GM12878 (cell line): Measurements from ENCODE around the gene MRPL42. TPM values are rescaled to one million over a fixed set of nuclear protein-coding genes. Genes with fewer than 3 reads are reported as not detected.
A peak's percentile ranks its signal among the peaks of the same experiment; 100 is the strongest.

Experiments
- ATF7 ChIP-seq: fragments of 450-650 bp; IDR thresholded peaks from 2 replicates; pipeline ENCODE4 v1.6.1; 2016; ENCODE audit warnings: low read depth, mild to moderate bottlenecking
- BACH1 ChIP-seq: fragments of 450-650 bp; IDR thresholded peaks from 2 replicates; pipeline ENCODE4 v1.6.1; 2017; ENCODE audit warnings: mild to moderate bottlenecking, borderline replicate concordance
- BRCA1 ChIP-seq: IDR thresholded peaks from 2 replicates; pipeline ENCODE4 v1.6.1; 2011; ENCODE audit warnings: low read depth, low read length, improper control_type of control experiment
- CBX3 ChIP-seq: fragments of 200-600 bp; sonication (generic); IDR thresholded peaks from 2 replicates; pipeline ENCODE4 v1.6.1; 2016; ENCODE audit warnings: low read depth, borderline replicate concordance
- CTCF ChIP-seq, 3 experiments: IDR thresholded peaks in 2 of 3; conservative IDR thresholded peaks in 1 of 3; 2 replicates each; pipeline ENCODE4 v1.5.1; 2011; ENCODE audit warnings: low read depth in 3 of 3, low read length in 3 of 3, mild to moderate bottlenecking in 3 of 3, control low read depth in 2 of 3, moderate library complexity in 2 of 3, inconsistent platforms in 1 of 3, mixed read lengths in 1 of 3; ENCODE audit not compliant: control insufficient read depth in 2 of 3, insufficient read depth in 1 of 3; ENCODE audit errors: extremely low read depth in 1 of 3
- HCFC1 ChIP-seq: fragments of 150-350 bp; IDR thresholded peaks from 2 replicates; pipeline ENCODE4 v1.6.1; 2014; ENCODE audit warnings: low read length
- HDAC2 ChIP-seq: fragments of 200-600 bp; sonication (generic); IDR thresholded peaks from 2 replicates; pipeline ENCODE4 v1.6.1; 2017
- HDGF ChIP-seq: fragments of 450-650 bp; IDR thresholded peaks from 2 replicates; pipeline ENCODE4 v1.6.1; 2016; ENCODE audit warnings: antibody characterized with exemption
- LARP7 ChIP-seq: fragments of 450-650 bp; IDR thresholded peaks from 2 replicates; pipeline ENCODE4 v1.6.1; 2017; ENCODE audit warnings: mild to moderate bottlenecking
- MEF2A ChIP-seq: IDR thresholded peaks from 2 replicates; pipeline ENCODE4 v1.6.1; 2011; ENCODE audit warnings: low read depth, mild to moderate bottlenecking, low read length, moderate library complexity; ENCODE audit not compliant: insufficient read depth
- MLLT1 ChIP-seq: fragments of 450-650 bp; IDR thresholded peaks from 2 replicates; pipeline ENCODE4 v1.6.1; 2016; ENCODE audit warnings: mild to moderate bottlenecking
- MYC ChIP-seq: IDR thresholded peaks from 2 replicates; pipeline ENCODE4 v1.6.1; 2011; ENCODE audit warnings: mild to moderate bottlenecking, low read length, moderate library complexity, inconsistent platforms; ENCODE audit not compliant: insufficient read depth, insufficient replicate concordance, insufficient read length, severe bottlenecking
- NR2C2 ChIP-seq: IDR thresholded peaks from 2 replicates; pipeline ENCODE4 v1.6.1; 2011; ENCODE audit warnings: borderline replicate concordance, low read depth; ENCODE audit not compliant: control insufficient read depth, insufficient read length
- NRF1 ChIP-seq: conservative IDR thresholded peaks from 2 replicates; pipeline ENCODE4 v1.6.1; 2011; ENCODE audit warnings: mild to moderate bottlenecking, low read depth, low read length, improper control_type of control experiment
- PKNOX1 ChIP-seq: fragments of 450-650 bp; IDR thresholded peaks from 2 replicates; pipeline ENCODE4 v1.6.1; 2016; ENCODE audit warnings: mild to moderate bottlenecking
- PRDM15 ChIP-seq: fragments of 450-650 bp; formaldehyde crosslinking; IDR thresholded peaks from 2 replicates; pipeline ENCODE4 v1.4.0; 2020; ENCODE audit warnings: mild to moderate bottlenecking, moderate library complexity
- RB1 ChIP-seq: fragments of 450-650 bp; formaldehyde crosslinking; IDR thresholded peaks from 2 replicates; pipeline ENCODE4 v1.6.1; 2017; ENCODE audit warnings: mild to moderate bottlenecking, borderline replicate concordance
- RUNX3 ChIP-seq: IDR thresholded peaks from 2 replicates; pipeline ENCODE4 v1.6.1; 2012; ENCODE audit warnings: low read length, inconsistent platforms
- SMARCA5 ChIP-seq: fragments of 450-650 bp; IDR thresholded peaks from 2 replicates; pipeline ENCODE4 v1.6.1; 2017; ENCODE audit warnings: mild to moderate bottlenecking
- STAT3 ChIP-seq: IDR thresholded peaks from 2 replicates; pipeline ENCODE4 v1.6.1; 2011; ENCODE audit warnings: low read depth, low read length, improper control_type of control experiment
- TCF7 ChIP-seq: IDR thresholded peaks from 2 replicates; pipeline ENCODE4 v1.6.1; 2014; ENCODE audit warnings: antibody characterized with exemption, borderline replicate concordance
- USF1 ChIP-seq: IDR thresholded peaks from 2 replicates; pipeline ENCODE4 v1.6.1; 2011; ENCODE audit warnings: borderline replicate concordance, low read depth, mild to moderate bottlenecking, moderate library complexity, mixed read lengths, low read length; ENCODE audit not compliant: insufficient read depth; ENCODE audit errors: extremely low read length
- polyA plus RNA-seq, 11 experiments: library from polyadenylated mRNA; depleted of rRNA in 4 of 11; unstranded in 6 of 11; stranded (reverse) in 5 of 11; fragments of >200 nt; fragmentation: Nextera tagmentation in 4 of 11; fragmentation: Illumina TruSeq in 1 of 11; extraction: Ambion mirVana in 4 of 11; extraction: Trizol in 1 of 11; gene quantifications; 1 replicate in 1 of 11; 2 replicates in 10 of 11; pipeline versions ENCODE4 v1.2.1 to v1.2.3, GENCODE V29; 2011 to 2016; ENCODE audit warnings: inconsistent platforms in 2 of 11, missing spikeins in 2 of 11, low read depth in 1 of 11
- total RNA-seq, 4 experiments: library from RNA; depleted of rRNA in 3 of 4; stranded (reverse); fragments of >200 nt in 3 of 4; fragmentation: Illumina TruSeq in 1 of 4; extraction: Trizol in 1 of 4; gene quantifications; 2 replicates each; pipeline versions ENCODE4 v1.2.1 to v1.2.3, GENCODE V29; 2013 to 2021

The MRPL42 gene
- total and polyA plus RNA-seq, 10 of the 15 experiments (the other 5 are each of a cell fraction or from before 2014, with no cell fraction given), result 65.1 to 427 (median 126) TPM

GRCh38 chr12:93419388-93420034, 47.8 kb upstream of the MRPL42 start (continued):
- TF ChIP-seq PRDM15 (no peak), USF1 (no peak), LARP7 (no peak), CTCF (IDR thresholded peaks at IDR 0.05 in 2 of 3, conservative IDR thresholded peaks at IDR 0.05 in 1 of 3; ENCODE audit: control insufficient read depth in 2 of 3, extremely low read depth in 1 of 3, insufficient read depth in 1 of 3, low read depth in 3 of 3, low read length in 3 of 3) (peak; percentile 48 to 58 (median 54); a peak in 5 of 6 replicates), NRF1 (no peak), STAT3 (no peak), HDAC2 (no peak), RB1 (no peak), SMARCA5 (0 out of 2 replicates have a peak, but pooled peaks have one; percentile 27), BRCA1 (no peak), MEF2A (0 out of 2 replicates have a peak, but pooled peaks have one; percentile 18), PKNOX1 (no peak), ATF7 (0 out of 2 replicates have a peak, but pooled peaks have one; percentile 12), NR2C2 (no peak), HCFC1 (no peak), RUNX3 (no peak), MLLT1 (0 out of 2 replicates have a peak, but pooled peaks have one; percentile 71), MYC (no peak), BACH1 (no peak), HDGF (no peak), CBX3 (no peak), TCF7 (no peak)
